H4 (cell line): ENCODE results near the gene ASB6. TPM values are rescaled to one million over a fixed set of nuclear protein-coding genes. Genes with fewer than 3 reads are reported as not detected.
"Not testable (repeated sequence)": the region's sequence is repeated elsewhere in the genome, so short reads cannot be mapped to it uniquely, and the experiment has no call there.

Experiments
- DNase-seq: peaks from one replicate; pipeline ENCODE4 v3.0.0-alpha.2; 2015; ENCODE audit warnings: low spot score
- total RNA-seq: library from RNA; depleted of rRNA; stranded (reverse); fragments of >200 nt; shearing (Covaris generic); gene quantifications from 2 replicates; pipeline ENCODE4 v1.2.3, GENCODE V29; 2014

ASB6 gene
- total RNA-seq, 1 experiment from 2014 or later, result 13.3 TPM

DNA sequence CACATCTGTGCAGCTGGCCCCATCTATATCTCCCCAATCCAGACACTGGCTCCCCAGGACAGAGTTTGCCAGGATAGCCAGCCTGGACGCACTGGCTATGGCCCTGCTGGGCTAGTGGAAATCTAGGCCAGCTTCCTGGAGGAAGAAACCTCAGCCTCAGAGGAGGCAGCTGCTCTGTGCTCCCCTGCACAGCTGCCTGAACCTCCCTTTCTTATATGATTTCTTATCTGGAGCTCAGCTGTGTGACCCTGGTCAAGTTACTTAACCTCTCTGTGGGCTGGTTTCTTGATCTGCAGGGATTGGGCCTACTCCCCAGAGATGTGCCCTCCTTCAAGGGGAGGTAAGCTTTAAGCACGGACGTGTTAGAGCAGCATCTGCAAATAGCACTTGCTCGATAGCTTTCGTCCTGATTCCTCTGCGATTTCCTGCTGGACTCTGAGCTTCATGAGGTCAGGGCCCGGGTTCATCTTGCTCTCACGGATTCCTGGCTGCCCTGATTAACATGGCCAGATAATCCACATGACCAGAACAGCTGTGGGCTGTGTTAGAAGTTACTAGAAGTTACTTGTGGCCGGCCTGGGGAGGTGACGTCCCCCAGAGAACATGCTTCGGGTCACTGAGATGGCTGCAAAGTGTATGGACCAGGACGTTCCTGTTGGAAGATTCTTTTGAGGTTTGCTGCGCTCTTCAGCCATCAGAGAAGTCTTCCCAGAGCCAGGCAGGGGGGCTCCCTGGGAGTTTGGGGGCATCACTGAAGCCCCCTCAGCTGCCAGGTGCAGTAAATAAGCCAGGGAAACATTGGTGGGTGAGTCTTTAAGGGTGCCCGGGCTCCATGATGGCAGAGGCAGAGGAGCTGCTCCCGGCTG lies 35.6 kb downstream of the ASB6 start:
- DNase-seq, result no peak

DNA sequence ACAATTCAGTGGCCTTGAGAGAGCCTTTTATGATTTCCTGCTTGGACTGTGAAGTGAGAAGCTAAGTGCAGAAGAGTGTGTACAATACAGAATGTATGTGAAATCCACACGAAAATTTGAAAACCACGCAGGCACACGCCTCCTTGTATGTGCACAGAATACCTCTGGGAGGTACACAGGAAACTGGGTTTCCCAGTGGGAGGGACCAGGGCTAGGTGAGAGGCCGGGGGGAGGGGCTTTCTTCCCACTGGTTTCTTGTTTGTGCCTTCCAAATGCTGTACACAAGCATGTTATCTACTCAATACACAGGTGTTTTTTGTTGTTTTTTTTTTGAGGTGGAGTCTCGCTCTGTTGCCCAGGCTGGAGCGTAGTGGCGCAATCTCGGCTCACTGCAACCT lies 37.2 kb downstream of the ASB6 start:
- DNase-seq, result no peak

DNA sequence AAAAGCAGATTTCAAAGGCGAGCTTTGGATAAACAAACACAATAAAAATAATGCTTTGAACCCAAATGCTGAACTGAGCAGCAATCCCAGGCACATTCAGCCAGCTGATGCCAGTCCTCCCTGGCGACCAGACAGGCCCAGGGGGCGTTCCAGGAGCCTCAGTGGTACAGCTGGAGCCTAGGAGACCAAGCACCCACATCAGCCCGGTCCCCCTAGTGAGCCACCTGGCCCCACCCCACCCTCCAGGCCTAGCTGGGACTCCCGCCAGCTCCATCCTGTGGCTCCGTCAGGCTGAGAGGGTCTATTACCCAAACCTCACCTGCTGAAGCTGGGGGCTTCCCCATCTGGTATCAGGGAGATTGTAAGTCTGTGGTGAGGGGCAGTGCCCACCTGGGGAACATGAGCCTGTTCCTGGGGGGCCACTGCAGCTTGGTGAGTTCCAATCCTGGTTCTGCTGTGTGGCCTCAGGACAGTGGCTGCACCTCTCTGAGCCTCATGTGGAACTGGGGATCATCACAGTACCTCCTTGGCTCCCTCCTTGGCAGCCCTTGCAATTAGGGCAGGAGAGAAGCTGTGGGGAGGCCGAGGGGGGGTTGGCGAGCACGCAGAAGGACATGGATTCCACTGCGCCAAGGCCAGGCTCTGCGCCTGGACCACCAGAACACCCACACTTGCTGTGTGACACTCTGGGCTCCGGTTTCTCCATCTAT lies 37.7 kb downstream of the ASB6 start:
- DNase-seq, result no peak

DNA sequence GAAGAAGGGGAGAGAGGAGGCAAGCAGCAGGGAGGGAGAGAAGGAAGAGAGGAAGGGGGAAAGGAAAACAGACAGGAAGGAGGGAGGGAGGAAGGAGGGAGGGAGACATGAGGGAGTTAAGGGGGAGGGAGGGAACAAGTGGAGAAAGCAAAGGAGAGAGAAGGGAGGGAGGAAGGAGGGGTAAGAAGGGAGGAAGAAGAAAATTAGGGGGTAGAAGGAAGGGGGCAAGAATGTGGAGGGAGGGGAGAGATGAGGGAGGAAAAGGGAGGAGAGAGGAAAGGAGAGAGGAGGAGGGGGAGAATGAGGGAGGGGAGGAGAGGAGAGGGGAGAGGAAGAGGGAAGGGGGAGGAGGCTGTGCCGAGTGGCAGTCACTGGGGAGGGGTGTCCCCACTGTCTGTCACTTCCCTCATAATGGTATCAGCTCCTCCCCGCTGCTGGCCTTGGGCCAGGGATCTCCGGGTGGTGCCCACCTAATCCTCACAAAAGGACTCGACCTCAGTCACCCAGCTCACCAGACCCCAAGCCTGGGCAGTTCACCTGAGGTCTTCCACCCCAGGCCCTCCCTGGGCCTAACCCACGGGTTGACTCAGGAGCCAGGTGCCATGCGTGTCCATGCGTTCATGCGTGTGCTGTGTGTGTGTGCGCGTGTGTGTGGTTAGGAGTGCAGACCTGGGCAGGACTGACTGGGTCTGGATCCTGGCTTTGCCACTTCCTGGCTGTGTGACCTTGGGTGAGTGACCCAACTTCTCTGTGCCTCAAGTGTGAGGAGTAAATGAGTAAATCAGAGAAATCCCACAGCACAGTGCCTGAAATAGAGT lies 39.1 kb downstream of the ASB6 start:
- no peak for DNase-seq

DNA sequence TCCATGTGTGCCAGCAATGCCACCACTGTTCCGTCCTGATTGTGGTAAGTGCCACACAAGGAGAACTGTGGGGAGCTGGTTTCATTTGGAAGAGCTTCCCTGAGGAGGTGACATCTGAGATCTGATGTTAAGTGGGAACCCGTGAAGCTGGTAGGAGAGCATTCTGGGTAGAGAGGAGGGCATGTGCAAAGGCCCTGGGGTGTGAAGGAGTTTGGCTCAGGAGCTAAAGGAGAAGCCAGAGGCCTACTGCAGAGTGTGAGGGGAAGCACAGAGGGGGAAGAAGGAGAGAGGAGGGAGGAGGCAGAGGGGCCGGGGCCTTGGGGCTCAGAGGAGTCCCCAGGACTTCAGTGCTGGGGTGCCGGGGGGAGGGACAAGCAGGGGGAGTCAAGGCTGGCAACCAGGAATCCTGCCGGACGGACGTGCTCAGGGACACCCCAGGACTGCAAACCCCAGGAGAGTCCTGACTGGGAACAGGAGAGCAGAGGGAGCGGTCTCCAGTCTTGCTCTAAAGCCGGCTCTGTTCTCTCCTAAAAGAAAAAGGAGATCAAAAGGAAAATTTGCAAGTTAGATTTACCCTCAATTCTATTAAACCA lies 40.8 kb downstream of the ASB6 start:
- DNase-seq, result no peak

DNA sequence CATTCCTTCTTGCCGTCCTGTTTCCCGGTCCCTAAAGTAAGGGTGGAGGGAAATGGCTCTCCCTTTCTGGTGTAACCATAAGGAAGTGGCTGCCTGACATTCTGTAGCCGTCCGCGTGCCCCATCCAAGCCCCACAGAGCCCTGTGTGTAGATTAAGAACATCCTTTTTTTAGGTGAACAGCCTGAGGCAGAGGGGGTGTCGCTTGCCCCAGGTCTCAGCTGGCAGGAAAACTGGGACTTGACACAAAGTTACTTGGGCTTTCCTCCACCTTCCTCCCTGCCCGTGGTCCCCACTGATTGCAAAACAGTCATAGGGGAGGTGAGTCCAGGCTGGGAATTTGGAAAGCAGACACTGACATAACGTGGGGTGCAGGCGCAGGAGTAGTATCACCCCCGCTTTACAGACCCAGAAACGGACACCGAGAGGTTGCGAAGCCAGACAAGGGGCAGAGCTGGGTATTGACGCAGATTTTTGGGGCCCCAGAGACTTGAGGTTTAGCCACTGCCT lies 43.8 kb downstream of the ASB6 start:
- no peak for DNase-seq

DNA sequence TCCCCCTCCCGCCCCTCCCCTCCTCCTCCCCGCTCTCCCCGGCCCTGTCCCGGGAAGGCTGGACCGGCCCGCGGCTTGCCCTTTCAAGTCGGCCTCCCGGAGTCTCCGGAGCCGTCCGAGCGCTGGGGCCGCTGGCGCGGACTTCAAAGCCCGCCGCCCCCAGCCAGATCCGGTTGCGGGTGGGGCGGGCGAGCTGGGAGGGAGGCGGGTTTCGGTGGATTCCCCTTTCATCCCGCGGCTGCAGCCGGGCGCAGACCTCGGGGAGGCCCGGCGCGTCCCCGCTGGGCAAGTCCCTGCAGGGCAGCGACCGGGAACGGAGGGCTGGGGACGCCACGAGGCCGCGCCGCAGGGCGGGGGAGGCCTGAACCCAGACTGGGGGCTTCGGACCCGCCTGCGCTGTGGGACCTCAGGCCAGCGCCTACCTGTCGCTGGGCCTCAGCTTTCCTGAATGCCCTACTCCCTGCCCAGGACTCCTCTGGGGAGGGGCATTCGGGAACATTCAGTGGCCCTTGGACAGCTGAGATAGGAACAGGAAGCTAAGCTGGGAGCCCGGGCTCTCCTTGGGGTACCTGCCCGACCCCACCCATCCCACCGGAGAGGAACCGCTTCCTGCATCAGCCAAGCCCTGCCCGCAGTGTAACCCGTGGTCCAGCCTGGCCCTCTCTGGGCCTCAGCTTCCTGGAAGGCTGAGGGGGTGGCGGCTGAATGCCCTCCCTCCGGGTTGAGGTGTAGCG lies 44.4 kb downstream of the ASB6 start:
- no peak for DNase-seq

DNA sequence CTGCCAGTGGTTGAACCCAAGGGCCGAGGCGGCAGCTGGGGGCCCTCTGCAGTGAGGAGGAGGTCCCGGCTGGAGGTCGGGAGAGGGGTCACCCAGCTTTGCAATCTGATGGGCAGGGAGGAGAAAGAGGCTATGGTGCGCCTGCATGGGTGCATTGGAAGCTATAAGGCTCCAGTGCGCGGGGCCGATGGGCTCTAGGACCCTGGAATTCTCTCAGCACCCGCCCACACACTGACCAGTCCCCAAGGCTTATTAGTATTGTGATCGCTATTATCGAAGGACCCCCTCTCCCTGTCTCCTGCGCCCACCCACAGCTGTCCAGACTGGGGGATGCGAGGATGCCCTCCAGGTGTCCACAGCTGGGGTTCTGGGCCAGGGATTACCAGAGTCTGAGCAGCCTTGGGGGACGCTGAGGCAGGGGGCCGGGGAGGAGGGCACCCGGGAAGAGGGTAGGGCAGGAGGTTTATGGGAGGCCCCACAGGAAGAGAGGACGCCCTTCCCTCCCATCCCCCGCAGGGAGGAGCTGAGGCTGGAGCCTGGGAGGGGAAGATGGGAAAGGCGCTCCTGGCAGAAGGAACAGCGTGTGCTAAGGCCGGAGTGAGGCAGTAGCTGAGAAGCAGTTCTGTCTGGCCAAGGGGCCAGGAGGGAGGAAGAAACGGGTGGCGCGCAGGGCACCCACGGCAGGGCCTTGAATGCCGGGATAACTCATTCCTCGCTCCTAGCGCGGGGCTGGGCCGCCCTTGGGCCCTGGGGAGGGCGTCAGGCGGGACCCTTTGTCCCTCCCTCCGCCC lies 45.2 kb downstream of the ASB6 start:
- no peak for DNase-seq

DNA sequence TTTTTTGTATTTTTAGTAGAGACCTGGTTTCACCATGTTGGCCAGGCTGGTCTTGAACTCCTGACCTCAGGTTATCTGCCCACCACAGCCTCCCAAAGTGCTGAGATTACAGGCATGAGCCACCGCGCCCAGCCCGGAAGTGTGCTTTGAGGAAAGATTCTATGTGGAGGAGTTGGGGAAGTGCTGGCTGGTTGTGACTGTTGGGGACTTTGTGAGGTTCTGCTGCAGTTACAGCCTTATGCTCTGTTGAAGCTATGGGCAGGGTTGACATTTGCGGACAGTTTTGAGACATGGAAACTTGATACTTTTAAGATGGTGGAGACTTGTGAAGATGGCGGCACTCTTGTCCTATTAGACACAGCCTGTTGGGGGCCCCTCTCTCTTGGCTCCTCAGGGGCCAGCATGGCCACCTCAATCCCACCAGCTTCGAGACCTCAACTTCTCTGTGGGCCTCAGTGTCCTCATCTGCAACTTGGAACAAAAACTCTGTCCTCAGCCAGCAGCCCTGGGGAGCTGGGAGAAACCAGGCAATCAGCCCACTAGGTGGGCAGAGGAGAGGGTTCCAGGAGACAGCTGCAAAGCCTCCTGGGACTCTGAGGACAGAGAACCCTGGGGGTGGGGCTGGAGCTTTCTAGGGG lies 45.9 kb downstream of the ASB6 start:
- no peak for DNase-seq

DNA sequence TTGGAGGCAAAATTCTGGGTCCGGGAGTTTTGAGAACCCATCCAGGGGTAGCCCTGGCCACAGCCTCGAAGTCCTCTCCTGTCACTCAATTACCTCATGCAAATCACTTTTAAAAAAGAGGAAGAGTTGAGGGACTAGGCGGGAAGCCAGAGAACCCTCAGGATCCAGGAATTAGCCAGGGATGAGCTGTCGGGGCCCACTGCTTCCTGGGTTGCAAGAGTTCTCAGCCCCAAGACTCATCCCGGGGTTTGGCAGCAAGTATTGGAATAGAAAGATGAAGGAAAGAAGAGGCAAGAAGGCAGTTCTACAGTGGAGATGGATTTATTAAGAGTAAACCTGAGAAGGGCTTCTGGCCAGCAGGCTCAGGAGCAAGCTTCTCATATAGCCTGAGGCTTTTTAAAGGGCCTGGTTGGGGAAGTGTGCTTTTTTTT lies 46.6 kb downstream of the ASB6 start:
- no peak for DNase-seq

DNA sequence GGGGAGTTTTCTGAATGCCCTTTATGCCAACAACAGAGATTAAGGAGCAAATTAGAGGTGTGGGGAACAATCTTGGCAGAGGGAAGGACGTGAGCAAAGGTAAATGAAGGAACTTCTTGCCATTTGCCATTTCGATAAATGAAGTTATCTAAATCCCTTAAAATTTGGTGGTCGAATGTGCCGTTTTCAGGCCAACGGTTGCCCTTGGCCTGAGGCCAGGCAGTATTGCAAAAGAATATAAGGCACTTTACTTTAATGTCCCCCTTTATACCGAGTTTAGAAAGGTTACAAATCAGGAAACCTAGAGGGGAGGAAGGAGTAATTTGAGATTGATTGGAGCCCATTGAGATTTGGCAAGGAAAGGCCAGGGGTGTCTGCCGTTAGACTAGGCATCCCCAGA lies 47.3 kb downstream of the ASB6 start:
- no peak for DNase-seq

DNA sequence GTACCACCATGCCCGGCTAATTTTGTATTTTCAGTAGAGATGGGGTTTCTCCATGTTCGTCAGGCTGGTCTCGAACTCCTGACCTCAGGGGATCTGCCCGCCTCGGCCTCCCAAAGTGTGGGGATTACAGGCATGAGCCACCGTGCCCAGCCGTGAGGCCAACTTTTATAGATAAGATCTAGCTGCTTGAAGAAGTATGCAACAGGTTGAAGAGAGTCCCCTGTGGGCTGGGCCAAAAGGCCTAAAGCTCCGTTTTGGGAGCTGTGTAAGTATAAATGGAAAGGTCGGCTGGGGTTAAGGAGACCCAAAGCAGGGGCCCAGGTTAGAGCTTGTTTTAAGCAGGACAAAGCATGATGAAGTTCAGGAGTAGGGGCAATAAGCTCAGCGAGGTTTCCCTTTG lies 49.2 kb downstream of the ASB6 start:
- not testable (repeated sequence) for DNase-seq

DNA sequence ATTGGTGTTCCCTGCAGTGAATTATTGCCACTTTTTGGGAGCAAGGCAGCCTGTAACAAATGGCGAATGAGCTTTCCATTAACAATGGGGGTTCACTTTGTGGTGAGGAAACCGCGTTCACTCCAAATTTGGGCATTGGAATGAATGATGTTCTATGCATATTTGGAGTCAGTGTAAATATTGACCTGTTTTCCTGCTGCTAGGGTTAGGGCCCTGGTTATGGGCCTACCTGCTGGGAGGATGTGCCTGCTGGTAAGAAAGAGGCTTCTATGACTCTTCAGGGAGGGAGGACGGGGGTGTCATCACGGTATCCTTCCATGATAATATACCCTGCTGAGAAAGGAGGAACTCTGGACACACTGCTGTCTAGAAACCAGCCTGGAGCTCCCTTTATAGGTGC lies 50.0 kb downstream of the ASB6 start:
- DNase-seq, result no peak

DNA sequence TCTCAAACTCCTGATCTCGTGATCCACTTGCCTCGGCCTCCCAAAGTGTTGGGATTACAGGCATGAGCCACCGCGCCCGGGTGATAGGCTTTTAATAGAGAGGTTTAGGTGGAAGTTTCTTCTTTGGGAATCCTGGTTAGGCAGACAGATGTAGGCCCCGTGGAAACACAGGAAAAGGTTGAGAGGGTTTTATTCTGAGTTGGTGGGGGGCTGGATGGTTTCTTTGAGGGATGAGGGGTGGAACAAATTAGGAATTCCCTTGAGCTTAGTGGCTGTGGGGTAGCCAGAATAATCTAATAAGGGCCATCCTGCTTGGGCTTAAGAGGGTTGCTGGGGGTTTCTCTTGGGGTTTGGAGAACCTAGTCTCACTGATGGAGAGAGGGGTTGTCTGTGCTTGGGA lies 51.5 kb downstream of the ASB6 start:
- no peak for DNase-seq

DNA sequence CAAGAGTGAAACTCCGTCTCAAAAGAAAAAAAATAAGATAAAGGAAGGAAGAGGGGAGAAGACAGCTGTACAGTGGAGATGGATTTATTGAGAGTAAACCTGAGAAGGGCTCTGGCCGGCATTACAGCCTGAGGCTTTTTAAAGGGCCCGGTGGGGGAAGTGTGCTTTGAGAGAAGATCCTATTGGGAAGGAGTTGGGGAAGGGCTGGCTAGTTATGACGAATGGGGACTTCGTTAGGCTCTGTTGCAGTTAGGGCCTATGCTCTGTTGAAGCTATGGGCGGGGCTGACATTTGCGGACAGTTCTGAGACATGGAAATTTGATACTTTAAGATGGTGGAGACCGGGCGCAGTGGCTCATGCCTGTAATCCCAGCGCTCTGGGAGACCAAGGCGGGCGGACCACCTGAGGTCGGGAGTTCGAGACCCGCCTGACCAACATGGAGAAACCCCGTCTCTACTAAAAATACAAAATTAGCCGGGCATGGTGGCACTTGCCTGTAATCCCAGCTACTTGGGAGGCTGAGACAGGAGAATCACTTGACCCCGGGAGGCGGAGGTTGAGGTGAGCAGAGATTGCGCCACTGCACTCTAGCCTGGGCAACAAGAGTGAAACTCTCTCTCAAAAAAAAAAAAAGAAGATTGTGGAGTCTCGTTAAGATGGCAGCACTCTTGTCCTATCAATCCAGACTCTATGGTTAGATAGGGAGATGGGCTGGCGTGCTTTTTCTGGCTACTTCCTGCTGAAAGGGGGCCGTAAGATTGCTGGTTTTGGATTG lies 54.3 kb downstream of the ASB6 start:
- no peak for DNase-seq

DNA sequence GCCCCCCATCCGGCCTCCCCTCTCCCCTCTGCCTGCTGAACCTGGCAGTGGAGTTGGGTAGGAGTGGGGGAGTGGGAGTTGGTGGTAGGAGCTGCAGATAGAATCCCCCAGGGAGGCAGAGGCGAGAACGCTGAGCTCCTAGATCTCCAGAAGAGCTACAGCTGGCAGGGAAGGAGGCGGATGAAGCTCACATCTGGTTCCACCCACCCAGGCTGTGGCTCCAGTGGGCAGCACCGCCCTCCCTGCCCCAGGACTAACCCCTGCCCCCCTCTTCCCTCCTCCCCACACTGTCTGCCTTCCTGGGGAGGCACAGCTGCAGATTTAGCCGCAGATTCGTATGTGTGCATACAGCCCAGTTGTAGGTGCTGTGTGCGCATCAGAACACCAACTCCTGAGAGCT lies 55.3 kb downstream of the ASB6 start:
- DNase-seq, result no peak

DNA sequence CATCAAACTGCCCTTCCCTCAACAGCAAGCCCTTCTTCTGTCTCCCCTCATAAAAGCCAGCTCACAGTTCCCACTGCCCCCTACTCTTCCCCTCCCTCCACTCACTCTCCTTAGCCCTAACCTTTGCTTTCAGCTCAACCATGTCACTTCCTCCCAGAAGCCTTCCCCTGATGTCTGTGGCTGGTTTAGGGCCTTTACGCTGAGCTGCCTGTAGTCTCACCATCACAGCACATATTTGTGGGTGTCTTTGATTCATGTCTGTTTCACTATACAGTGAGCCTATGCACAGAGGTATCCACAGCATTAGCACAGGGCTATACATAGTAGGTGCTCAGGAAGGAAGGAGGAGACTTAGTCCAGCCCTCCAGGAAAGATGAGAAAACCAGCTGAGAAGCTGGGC lies 55.7 kb downstream of the ASB6 start:
- no peak for DNase-seq

DNA sequence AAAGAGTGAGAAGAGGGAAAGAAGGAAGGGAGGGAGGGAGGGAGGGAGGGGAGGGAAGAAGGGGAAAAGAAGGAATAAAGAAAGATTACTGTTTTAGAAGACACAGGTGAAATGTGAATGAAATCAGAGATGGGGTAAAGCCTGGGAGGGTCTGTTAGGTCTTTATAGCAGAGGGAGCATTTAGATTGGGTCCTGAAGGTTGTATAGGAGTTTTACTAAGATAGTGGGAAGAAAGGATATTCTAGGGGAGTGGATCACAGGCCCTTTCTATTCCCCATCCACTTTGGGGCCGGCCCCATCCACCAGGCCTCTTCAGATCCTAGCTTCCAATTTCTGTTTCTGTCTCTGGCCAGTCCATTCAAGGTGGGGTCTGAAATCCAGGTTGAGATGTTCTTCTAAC lies 56.6 kb downstream of the ASB6 start:
- no peak for DNase-seq
